CD4-positive, alpha-beta T cell treated with Interferon alpha-2 for 1 hour (primary cell): ENCODE data around the gene REV1.
"Not testable (repeated sequence)": the region's sequence is repeated elsewhere in the genome, so short reads cannot be mapped to it uniquely, and the experiment has no call there.

Experiments used
- DNase-seq, 2 donors: peaks; one replicate each; pipeline ENCODE4 v3.0.0-alpha.2; 2020 to 2022

The REV1 gene

DNA sequence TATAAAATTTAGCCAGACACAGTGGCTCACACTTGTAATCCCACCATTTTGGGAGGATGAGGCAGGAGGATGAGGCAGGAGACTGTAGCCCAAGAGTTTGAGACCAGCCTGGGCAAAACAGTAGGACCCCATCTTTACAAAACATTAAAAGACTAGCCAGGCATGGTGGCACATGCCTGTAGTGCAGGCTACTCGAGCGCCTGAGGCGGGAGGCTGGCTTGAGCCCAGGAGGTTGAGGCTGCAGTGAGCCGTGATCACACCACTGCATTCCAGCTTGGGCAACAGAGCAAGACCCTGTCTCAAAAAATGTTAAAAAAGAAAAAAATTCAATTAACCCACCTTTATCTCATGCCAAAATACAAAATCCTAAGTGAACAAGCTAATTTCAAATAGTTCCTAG, 4.0 kb downstream of the REV1 start:
- DNase-seq = no peak

DNA sequence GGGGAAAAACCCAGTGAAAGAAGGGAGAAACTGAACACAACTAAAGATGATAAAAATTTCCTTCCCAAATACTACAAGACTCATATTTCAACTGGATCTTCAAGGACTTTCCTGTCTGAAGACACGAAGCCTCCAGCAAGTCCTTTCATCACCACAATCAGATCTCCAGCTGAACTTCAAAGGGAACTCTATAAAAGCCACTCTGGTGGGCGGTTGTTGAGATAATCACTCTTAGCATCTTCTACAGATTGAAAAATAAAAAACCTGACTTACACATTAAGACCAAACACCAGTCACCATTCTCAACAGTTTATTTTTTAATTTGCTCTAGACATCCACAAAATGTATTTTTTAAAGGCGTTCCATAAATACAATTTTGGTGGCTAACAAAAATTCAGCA, 4.4 kb downstream of the REV1 start:
- no peak for DNase-seq

DNA sequence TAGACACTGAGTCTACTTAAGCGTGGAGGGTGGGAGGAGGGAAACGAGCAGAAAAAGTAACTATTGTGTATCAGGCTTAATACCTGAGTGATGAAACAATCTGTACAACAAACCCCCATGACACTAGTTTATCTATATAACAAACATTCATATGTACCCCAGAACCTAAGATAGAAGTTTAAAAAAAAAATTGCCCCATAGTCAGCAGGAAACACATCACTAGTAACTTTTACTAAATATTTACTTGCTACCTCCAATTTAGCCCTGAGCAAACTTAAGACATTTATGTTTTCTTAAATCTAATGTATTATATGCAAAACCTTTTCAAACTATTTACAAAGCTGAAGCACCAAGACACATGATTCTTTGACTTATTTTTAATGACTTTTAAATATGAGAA, 5.6 kb downstream of the REV1 start:
- no peak for DNase-seq

DNA sequence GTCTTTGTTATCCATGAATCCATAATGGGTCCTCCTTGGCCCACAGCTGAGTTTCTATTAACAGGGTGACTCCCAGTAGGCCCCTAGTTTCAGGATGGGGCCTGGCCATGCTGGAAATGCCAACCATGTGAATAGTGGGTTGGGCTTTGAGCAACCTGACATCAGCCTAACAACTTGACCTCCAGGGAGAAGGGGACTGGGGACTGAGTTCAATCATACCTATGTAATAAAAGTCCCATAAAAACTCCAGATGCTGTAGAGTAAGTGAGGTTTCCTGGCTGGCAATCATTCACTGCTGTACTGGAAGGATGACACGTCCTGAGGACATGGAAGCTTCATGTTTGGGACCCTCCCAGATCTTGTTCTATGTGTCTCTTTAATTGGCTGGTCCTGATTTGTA, 7.9 kb downstream of the REV1 start:
- DNase-seq = no peak

DNA sequence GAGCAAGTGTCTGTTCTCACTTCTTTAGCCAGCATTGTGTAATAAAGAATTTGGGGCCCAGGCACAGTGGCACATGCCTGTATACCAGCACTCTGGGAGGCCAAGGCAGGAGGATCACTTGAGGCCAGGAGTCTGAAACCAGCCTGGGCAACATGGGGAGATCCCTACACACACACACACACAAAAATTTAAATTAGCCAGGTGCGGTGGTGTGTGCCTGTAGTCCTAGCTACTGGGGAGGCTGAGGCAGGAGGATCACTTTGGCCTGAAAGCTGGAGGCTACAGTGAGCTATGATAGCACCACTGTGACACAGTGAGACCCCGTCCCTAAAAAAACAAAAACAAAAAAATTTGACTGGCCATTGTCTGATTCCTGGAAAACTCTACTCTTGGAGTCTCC, 8.3 kb downstream of the REV1 start:
- no peak for DNase-seq

DNA sequence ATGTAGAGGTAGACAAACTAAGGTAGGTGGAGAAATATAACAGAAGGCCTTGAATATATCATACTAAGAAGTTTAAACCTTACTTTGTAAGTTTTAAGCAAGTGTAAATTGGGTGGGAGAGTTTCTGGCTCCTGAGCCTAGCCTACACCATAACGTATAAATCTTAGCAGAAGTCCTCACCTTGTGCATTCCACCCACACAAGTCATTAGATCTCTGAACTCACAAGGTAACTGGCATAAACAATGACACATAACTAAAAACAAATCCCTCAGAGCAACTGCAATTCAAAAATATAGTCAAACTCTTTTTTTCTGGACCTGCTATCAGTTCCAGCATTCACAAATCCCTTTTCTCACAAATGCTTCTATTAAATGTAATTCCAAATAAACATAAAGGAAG, 9.4 kb downstream of the REV1 start:
- no peak for DNase-seq

DNA sequence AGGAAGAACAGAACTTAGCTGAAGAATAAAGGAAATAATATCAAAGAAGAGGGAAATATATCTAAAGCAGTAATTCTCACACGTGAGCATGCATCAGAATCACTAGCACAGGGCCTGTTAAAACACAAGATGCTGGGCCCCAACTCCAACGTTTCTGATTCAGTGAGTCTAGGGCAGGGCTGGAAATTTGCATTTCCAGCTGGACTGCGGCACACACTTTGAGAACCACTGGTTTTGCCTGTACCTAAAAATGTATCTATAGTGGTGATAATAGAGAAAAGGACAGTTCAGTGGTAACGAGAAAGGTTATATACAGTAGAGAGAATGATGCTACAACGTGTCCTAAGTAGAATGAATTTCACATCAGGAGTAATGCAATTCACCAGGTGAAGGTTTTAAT, 11.2 kb downstream of the REV1 start:
- DNase-seq = no peak

DNA sequence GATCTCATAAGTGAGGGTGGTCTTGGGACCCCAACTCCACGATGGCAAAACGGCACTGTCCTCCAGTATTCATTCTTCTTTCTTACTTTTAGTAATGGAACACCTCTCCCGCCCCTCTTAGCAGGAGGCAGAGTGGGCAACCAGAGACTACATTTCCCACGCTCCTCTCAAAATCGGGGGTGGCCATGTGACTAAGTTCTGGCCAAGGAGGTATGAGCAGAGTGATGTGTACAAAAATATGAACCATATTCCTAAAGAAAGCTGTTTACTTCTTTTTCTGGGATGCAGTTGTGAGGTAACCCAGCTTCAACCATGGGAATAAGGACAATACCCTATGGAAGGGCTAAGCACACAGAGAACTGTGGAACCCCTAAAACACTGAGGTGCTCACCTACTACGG, 12.8 kb downstream of the REV1 start:
- no peak for DNase-seq

DNA sequence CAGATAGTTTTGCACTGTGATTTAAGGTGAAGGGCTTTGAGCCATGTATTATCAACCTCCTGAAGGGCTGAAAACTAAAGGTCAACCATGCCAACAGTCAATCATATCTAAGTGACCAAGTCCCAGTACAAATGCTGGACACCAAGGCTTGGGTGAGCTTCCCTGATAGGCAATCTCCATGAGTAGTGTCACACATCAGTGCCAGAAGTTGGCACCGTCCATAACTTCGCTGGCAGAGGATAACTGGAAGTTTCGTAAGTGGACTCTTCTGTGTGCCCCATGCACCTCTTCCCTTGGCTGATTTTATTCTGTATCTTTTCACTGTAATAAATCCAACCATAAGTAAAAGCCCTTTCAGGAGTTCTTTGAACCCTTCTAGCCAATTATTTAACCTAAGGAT, 13.2 kb downstream of the REV1 start:
- DNase-seq = no peak

DNA sequence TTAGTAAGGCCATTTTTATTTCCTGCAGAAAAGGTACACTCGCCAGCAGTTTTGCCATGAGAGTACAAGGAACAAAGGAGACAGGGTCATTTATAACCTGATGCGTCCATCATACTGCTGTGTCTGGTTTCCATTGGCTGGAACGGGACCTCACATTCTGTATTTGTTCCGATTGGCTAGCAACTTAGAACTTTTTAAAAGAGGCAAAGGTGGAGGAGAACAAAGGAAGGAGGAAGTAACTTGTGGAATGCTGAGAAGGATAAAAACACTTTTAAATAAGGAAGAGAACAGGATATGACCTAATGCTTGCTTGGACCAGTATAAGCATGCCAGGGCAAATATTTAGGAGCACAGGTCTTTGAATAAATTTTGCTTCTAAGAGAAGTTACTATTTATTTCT, 14.7 kb downstream of the REV1 start:
- not testable (repeated sequence) for DNase-seq

DNA sequence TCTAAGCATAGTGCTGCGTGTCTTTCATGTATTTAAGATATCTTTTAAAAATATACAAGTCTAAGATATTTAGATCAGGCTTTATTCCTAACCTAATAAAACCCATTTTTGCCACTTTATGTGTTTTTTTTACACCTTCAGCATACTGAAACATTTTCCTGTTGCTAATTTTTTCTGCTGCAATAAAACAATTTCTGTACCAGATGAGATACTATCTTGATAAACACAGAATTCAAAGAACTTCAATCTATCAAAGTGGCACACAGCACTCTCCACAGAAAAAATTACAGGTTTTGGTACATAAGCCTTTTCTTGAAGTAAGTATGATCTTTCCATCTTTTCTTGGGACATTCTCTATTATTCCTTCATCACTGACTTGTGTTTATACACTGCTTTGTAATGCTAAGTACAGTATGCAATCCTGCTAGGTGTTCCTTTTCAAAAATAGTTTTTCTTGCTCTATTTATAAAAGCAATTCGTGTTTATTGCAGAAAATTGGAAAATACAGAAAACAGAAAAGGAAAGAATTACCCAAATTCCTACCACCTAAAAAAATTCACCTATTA, 16.2 kb downstream of the REV1 start:
- no peak for DNase-seq

DNA sequence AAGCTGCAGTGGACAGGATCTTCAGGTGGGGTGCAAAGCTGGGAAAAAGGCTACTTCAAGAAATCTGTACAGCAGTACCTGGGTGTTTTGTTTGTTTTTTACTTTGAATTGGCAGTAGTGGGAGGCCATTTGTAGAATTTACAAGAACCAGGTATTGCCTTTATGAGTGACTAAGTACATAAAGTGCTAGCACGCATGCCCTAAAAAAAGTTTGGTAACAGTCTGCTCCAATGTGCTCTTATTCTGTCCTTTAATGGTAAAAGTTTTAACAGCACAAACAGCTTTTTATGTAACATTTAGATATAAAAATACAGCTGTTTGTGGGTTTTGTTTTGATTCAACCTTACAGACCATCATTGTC, 17.2 kb downstream of the REV1 start:
- DNase-seq = no peak

DNA sequence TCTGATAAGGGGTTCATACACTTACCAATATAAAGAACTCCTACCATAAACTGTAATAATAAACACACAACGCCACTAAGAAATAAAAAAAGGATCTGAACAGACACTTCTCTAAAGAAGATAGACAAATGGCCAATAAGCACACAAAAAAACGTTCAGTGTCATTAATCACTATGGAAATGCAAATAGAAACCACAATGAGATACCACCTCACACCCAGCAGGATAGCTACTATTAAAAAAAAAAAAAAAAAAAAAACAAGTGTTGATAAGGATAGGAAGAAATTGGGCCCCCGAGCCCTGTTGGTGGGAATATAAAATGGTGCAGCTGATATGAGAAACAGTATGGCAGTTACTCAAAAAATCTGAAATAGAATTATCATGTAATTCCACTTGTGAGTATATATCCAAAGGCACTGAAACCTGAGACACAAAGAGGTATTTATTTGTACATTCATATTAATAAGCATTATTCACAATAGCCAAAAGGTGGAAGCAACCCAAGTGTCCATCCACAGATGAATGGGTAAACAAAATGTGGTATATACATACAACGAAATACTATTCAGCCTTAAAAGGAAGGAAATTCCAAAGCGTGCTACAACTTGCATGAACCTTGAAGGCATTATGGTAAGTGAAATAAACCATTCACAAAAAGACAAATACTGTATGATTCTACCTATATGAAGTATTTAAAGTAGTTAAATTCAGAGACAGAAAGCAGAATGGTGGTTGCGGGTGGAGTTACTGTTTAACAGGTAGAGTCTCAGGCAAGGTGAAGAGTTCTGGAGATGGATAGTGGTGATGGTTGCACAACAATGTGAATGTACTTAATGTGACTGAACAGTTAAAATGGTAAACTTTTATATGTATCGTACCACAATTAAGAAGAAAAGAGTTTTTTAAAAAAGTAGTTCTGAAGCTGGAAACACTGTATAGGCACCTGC, 17.9 kb downstream of the REV1 start:
- DNase-seq = no peak

DNA sequence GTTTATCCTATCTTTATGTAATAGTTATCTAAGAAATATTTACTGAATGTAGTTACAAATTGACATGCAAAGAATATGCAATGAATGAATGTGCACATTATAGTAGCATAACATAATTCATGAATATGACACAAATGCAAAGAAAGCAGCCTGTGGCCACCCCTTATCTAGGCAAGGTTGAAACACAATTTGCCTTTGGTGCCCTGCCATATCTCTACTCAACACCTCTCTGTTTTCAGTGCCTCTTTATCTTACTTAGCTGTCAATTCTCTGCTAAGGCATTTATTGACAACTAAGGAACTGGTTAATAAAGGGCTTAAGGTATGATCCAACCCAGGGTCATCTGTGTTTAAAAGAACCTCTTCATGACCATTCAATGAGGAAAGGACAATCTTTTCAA, 18.9 kb downstream of the REV1 start:
- no peak for DNase-seq

DNA sequence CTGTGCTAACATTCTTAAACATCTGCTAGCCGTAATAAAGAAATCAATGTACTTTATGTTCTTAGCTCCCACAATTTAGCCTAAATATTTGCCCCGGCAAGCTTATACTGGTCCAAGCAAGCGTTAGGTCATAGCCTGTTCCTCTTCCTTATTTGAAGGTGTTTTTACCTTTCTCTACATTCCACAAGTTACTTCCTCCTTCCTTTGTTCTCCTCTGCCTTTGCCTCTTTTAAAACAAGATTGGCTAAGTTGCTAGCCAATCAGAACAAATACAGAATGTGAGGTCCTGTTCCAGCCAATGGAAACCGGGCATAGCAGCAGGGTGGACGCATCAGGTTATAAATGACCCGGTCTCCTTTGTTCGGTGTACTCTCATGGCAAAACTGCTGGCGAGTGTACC, 19.4 kb downstream of the REV1 start:
- DNase-seq = not testable (repeated sequence)

DNA sequence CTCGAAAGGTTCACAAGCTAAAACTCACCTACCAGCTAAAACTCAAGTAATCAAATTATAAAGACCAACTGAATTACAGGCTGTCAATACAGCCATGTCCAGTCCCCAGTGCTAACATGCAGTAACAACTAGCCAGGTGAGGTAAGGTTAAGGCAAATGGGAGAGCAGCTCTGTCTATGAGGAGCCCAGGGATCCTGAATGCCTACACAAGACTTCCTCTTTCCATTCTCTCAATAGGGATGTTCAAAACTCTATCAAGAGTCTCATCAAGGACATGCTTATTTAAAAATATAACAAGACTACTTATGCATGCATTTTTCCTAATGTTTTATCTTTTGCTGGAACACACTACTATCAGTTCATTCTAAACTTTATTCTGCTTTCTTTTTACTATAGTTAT, 20.4 kb downstream of the REV1 start:
- DNase-seq = no peak

DNA sequence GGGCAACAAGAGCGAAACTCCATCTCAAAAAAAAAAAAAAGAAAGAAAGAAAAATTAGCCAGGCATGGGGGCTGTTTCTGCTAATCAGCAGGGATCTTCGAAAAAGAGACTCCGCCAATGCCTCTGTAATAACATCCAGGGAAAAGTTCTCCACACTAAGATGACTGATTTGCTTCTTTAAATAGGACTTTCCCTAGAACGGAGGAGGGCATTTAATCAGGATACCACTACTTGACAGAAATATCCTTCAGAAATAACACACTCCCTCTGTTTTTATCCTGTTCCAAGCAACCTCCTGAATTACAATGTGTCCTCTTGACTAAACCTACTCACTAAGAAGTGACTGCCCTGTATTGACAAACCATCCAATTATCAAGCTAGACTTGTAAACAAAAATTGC, 21.7 kb downstream of the REV1 start:
- no peak for DNase-seq

DNA sequence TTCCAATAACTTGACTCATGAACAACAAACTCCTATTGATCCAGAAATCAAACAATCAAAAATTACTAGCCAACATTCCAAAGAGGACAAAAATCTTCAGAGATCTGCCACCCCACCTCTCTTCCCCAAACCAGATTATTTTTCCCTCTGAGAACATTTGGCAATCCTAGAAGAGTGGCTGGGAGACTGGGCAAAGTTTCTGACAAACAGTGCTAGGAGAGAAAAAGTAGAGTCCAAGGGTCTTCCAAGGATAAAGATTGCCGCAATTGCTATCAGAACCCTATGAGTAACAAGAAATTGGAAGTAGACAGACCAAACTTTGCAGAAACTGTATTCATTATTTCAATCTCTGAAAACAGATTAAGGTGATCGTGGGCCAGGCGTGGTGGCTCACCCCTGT, 22.4 kb downstream of the REV1 start:
- DNase-seq = no peak

DNA sequence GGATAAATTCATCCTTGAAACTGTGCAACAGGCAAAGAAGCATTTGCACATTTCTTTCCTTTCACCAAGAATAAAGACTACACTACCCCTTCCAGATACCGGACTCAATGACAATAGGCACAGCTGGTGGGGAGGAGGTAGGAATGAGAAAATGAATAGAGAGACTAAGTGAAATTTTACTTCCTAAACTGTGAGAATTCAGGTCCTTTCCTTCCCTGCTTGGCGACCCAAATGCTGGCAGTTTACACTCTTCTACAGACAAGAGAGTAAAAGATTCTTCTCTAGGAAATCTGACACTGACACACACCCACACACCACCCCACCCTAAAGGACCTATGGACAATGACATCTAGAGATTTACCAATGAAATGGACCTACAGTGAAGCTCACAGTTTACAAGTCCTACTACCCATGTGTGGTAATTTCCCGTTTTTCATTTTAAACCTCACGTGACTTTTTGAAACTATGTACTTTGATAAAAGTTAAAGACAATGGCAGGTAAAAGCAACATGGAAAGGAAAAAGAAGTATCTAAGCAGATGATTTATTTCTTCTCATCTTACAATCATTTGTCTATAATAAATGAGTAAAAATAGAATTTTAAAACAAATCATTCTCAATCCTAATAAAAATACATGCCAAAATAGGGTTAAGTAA, 27.9 kb downstream of the REV1 start:
- DNase-seq = no peak

DNA sequence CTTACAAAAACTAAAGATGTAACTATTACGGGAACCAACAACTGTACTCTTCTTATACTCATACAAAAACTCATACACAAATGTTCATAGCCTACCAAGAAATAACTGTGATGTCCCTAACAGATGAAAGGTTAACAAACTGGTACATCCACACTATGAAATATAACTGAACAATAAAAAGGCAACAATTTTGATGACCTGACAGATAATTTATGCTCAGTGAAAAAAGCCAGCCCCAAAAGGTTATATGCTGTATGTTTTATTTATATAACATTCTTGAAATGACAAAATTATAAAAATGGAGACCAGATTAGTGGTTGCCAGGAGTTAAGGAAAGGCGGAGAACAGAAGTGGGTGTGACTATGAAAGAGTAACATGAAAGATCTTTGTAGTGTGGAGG, 31.3 kb downstream of the REV1 start:
- no peak for DNase-seq

DNA sequence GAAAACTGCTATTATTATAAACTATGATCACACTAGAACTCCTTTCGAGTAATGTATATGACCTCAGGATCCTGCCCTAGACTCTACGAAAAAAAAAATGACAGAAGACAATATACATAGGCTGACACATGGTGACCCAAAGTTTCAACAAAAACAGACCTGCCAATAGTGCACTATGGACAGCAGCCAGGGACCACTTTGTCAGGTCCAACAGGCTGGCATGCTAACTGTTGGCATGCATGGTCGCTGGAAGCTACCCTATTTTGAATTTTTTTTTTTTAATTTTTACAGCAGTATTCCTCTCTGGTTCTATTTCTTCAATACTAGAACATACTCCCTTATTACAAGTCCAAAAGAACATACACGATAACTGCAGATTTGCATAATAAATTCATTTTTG, 38.1 kb downstream of the REV1 start:
- no peak for DNase-seq

DNA sequence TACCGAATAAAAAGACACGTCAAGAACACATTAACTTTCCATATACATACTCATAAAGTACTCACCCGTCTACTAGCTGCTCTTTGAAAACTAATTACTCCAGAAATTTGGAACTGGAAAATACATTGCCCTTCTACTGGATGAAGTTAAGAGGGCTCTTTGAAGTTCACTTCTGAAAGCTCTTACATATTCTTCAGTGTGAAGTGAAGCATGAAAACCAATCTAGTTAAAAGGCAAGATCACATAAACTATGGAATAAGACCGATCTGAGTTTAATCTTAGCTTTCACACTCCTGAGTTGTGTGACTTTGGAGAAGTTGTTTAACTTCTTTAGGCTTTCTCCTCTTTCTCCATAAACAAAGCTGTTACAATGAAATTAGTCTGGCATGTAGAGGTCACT, 38.5 kb downstream of the REV1 start:
- DNase-seq = no peak

DNA sequence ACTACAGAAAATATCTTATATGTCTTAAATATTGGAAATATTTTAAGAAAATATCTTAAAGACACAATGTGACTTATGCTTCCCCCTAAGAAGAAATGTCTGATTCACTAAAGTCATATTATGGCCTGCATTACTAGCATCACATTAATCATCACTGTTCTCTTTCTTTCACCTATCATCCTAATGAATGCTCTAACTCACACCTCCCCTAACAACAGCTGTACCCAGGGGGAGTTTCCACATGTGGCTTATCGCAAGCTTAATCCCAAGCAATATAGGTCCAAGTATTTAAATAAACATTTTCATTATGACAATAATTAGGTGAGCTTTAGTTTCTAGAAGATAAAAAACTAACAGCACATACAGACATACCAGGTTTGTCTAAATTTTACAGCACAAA, 39.6 kb downstream of the REV1 start:
- no peak for DNase-seq

DNA sequence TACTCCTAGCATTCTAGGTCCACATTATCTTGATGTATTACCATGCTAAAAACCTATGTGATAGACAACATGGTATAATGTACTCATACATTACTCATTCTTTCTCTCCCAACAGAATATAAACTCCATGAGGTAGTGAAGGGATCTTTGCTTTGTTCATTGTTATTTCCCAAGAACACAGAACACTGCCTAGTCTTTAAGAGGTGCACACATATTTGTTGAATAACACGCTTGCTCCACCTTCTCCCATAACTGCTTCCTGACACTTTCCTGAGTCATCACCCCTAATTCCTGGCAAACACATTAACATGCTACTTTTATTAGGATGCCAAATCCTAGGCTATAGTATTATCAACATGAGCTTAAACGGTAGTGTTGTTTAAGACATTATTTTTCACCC, 41.3 kb downstream of the REV1 start:
- no peak for DNase-seq
